ENCODE data around the gene BTBD2.
A peak's percentile ranks its signal among the peaks of the same experiment; 100 is the strongest.

Gene BTBD2

DNA sequence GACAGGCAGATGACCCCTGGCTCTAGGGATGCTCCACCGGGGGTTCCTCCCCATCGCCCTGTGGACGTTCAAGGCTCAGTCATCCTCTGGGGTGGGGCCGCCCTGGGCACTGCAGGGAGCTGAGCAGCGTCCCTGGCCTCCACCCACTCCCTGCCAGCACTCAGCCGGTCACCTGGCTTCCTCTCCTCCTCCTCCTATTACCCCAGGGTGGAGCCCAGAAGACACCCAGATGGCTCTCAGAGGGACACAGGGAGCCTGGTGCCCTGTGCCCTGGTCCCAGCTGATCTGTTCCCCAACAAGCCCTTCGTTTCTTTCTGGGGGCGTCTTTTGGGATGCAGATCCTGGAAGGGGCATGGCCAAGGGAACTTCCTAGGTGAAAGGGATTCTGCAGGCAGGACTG is 39.2 kb upstream of the BTBD2 start:
- Histone ChIP-seq H3K79me2 (peaks cover 12% of the 10 kb centered on the region), H3K4me3 (ENCODE audit: low read depth, low read length) (no peak overlapping the region), H3K9ac (no peak overlapping the region), H3K36me3 (ENCODE audit: control insufficient read depth, insufficient read depth, low read length) (no peaks in the 10 kb centered on the region), H2AFZ (no peak overlapping the region), H3K9me3 (ENCODE audit: control insufficient read depth, low read length) (no peaks in the 10 kb centered on the region), H3K4me1 (peaks cover 34% of the 10 kb centered on the region), H3K4me2 (ENCODE audit: low read length) (no peak overlapping the region), H3K27me3 (ENCODE audit: control insufficient read depth, insufficient read depth, low read length) (no peaks in the 10 kb centered on the region), H3K27ac (no peak overlapping the region)
- no peak for TF ChIP-seq CTCF (IDR thresholded peaks at IDR 0.05)

DNA sequence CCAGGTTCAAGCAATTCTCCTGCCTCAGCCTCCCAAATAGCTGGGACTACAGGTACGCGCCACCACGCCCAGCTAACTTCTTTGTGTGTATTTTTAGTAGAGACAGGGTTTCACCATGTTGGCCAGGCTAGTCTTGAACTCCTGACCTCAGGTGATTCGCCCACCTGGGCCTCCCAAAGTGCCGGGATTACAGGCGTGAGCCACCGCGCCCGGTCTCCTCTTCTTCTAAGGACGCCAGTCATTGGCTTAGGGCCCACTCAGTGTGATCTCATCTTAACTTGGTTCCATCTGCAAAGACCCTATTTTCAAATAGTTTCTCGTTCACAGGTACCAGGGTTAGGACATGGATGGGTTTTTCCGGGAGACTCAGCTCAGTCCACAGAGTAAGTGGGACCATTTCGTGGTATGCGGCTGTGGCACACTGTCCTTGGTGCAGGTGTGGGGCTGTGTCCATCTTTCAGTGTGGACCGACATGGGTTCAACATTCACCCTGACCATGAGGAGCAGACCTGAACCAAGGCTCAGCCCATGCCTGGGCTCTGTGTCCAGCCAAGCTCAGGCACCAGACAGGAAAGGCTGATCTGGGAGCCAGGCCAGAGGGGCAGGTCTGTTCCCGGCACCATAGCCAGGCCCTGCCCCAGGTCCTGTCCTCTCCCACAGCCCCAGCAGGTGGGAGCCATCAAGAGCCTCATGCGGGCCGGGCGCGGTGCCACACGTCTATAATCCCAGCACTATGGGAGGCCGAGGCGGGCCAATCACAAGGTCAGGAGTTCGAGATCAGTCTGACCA is 38.3 kb upstream of the BTBD2 start:
- Histone ChIP-seq H3K79me2 (peaks cover 21% of the 10 kb centered on the region), H3K9me3 (ENCODE audit: control insufficient read depth, low read length) (no peaks in the 10 kb centered on the region), H2AFZ (no peak overlapping the region), H3K27ac (no peak overlapping the region), H3K9ac (no peak overlapping the region), H3K4me3 (ENCODE audit: low read depth, low read length) (no peak overlapping the region), H3K36me3 (ENCODE audit: control insufficient read depth, insufficient read depth, low read length) (no peaks in the 10 kb centered on the region), H3K4me1 (peaks cover 33% of the 10 kb centered on the region), H3K27me3 (ENCODE audit: control insufficient read depth, insufficient read depth, low read length) (no peaks in the 10 kb centered on the region), H3K4me2 (ENCODE audit: low read length) (no peak overlapping the region)
- TF ChIP-seq CTCF (IDR thresholded peaks at IDR 0.05) = no peak

GRCh38 chr19:2051773-2052704 is 36.5 kb upstream of the BTBD2 start:
- Histone ChIP-seq H3K4me3 (ENCODE audit: low read depth, low read length) (peak overlapping the region; percentile 58), H3K9ac (no peak overlapping the region), H3K4me1 (peaks cover 34% of the 10 kb centered on the region), H3K4me2 (ENCODE audit: low read length) (peak overlapping the region; percentile 82), H2AFZ (peak overlapping the region; percentile 72), H3K9me3 (ENCODE audit: control insufficient read depth, low read length) (no peaks in the 10 kb centered on the region), H3K79me2 (peaks cover 35% of the 10 kb centered on the region), H3K36me3 (ENCODE audit: control insufficient read depth, insufficient read depth, low read length) (no peaks in the 10 kb centered on the region), H3K27ac (peak overlapping the region; percentile 55), H3K27me3 (ENCODE audit: control insufficient read depth, insufficient read depth, low read length) (no peaks in the 10 kb centered on the region)
- no peak for TF ChIP-seq CTCF (IDR thresholded peaks at IDR 0.05)

DNA sequence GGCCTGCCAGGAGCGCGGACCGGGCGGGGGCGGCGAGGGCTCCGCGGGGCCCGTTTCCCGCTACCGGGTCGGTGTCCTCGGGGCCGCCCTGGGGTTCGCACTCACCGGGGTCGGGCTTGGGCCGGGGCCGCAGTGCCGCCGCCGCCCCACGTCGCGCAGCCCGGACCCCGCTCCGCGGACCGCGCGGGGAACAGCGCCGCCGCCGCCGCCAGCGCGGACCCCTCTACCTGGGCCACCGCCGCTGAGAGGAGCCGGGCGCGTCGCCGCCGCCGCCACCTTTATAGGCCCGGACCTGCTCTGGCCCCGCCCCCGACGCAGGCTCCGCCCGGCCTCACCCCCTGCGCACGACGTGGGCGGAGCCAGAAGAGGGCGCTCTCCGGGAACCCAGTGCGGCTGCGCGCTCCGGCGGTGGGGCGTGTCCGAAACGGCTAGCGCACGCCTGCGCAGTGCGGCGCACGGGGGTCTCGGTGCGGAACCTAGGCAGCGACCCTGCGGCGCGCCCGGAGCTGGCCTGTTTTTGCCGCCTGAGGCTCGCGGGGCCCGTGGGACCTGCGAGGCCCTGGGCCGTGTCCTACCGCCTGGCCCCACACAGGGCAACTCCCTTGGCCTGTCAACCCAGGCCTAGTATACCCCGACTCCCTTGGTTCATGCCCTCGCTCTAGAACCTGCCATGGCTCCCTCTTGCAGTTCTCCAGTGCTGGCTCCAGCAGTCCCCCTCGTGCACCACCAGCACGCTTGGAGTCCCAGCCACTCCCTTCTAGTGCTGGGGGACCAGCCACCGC is 35.7 kb upstream of the BTBD2 start, which contains the start of gene MKNK2:
TSS of gene MKNK2 (minus strand) at position 254 of the 782 bp plus-strand sequence. CDS start 393 bp downstream, outside the sequence.
- Histone ChIP-seq H3K27ac (peak within 1 kb of the TSS; percentile 74), H3K9ac (peak within 1 kb of the TSS; percentile 87), H3K79me2 (peaks cover 39% of the 10 kb centered on the region), H3K9me3 (ENCODE audit: control insufficient read depth, low read length) (no peaks in the 10 kb centered on the region), H3K27me3 (ENCODE audit: control insufficient read depth, insufficient read depth, low read length) (no peaks in the 10 kb centered on the region), H2AFZ (peak within 1 kb of the TSS; percentile 72), H3K4me1 (peaks cover 33% of the 10 kb centered on the region), H3K36me3 (ENCODE audit: control insufficient read depth, insufficient read depth, low read length) (no peaks in the 10 kb centered on the region), H3K4me3 (ENCODE audit: low read depth, low read length) (peak within 1 kb of the TSS; percentile 91), H3K4me2 (ENCODE audit: low read length) (peak within 1 kb of the TSS; percentile 99)
- peak; percentile 79 for TF ChIP-seq CTCF (IDR thresholded peaks at IDR 0.05)
